NCI-H510A treated with DMSO at 0.1 percent for 48 hours (cell line): ENCODE data around the gene PIP5KL1.

Source experiments
- DNase-seq: peaks from one replicate; lab custom pipeline; 2025; lab: John Stamatoyannopoulos, UW

PIP5KL1 gene

DNA sequence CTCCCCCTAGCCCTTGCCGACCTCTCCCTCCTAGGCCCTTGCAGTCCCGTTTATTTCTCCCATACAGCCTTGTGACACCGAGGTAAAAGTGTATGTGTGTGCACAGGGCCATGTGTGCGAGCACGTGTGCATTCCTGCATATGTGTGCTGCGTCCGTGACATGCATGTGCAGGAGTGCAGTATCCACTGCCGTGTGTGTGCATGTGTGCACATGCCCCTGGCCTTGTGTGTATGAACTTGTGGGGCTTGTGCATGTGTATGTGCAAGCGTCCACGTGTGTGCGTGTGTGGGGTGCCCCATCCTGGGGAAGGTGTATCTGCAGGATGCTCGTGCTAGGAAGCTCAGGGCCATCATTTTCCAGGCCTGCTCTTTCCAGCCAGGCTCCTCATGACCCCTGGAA lies 59.7 kb downstream of the PIP5KL1 start:
- DNase-seq: no peak
